RPMI8226 (cell line): ENCODE measurements around the gene FOXD4L4.
"Not testable (repeated sequence)": the region's sequence is repeated elsewhere in the genome, so short reads cannot be mapped to it uniquely, and the experiment has no call there.

ENCODE experiments used
- DNase-seq: peaks from one replicate; pipeline ENCODE4 v3.0.0-alpha.2; 2015

The FOXD4L4 gene

GRCh38 chr9:65737096-65737564 lies at the start of gene FOXD4L4:
Gene FOXD4L4 (plus strand): TSS chr9:65737146. CDS start chr9:65737146, 0 bp downstream.
- DNase-seq = not testable (repeated sequence)

- not testable (repeated sequence) for DNase-seq
Measured at GRCh38 chr9:65703550-65703949, 33.4 kb upstream of the FOXD4L4 start.

GRCh38 chr9:65714445-65714844 lies 22.5 kb upstream of the FOXD4L4 start:
- not testable (repeated sequence) for DNase-seq

- DNase-seq = not testable (repeated sequence)
Measured at GRCh38 chr9:65738133-65738532, 1.2 kb downstream of the FOXD4L4 start.
